ENCODE measurements around the gene MED12L.

The MED12L gene

GRCh38 chr3:151477591-151478334, 392.3 kb downstream of the MED12L start:
- no peak for DNase-seq

GRCh38 chr3:151478335-151478697, 392.9 kb downstream of the MED12L start:
- DNase-seq: no peak

- no peak for DNase-seq
Measured at GRCh38 chr3:151479452-151479851, 394.0 kb downstream of the MED12L start.

GRCh38 chr3:151480492-151480891, 395.0 kb downstream of the MED12L start:
- DNase-seq: no peak

GRCh38 chr3:151483488-151483887, 398.0 kb downstream of the MED12L start:
- DNase-seq: no peak

- no peak for DNase-seq
Measured at GRCh38 chr3:151483961-151484520, 398.6 kb downstream of the MED12L start.

Measured in CD4-positive, alpha-beta T cell treated with Interleukin-12 subunit alpha and Interleukin-12 subunit beta, for 1 hour (primary cell).